SU-DHL-6 (cell line): ENCODE measurements around the gene UBA1.

Experiments
- H2AFZ ChIP-seq: fragments of 200-600 bp; sonication (generic); 2 replicates; pipeline ENCODE4 v1.6.1; 2014; ENCODE audit warnings: low read depth, mild to moderate bottlenecking, moderate library complexity, mixed read lengths, antibody characterized with exemption, low read length; ENCODE audit not compliant: severe bottlenecking
- H3F3A ChIP-seq: fragments of 200-600 bp; shearing (Covaris generic); 2 replicates; pipeline ENCODE4 v1.6.0; 2016; ENCODE audit warnings: antibody characterized with exemption, mild to moderate bottlenecking; ENCODE audit not compliant: insufficient read depth
- H3K27ac ChIP-seq: fragments of 200-600 bp; sonication (generic); 2 replicates; pipeline ENCODE4 v1.5.1; 2016; ENCODE audit warnings: low read depth, mild to moderate bottlenecking, low read length, moderate library complexity, mixed read lengths
- H3K27me3 ChIP-seq: fragments of 200-600 bp; sonication (generic), shearing (Covaris generic); 2 replicates; pipeline ENCODE4 v1.6.0; 2014; ENCODE audit warnings: mild to moderate bottlenecking, low read length
- H3K36me3 ChIP-seq: fragments of 200-600 bp; sonication (generic); 2 replicates; pipeline ENCODE4 v1.6.1; 2014; ENCODE audit warnings: mild to moderate bottlenecking, low read length, mixed read lengths
- H3K4me2 ChIP-seq: fragments of 300-600, 200-600 bp; shearing (Covaris generic), sonication (generic); 2 replicates; pipeline ENCODE4 v1.6.0; 2014; ENCODE audit warnings: low read length, low read depth, mild to moderate bottlenecking; ENCODE audit not compliant: poor library complexity, severe bottlenecking
- H3K4me3 ChIP-seq: fragments of 200-600 bp; sonication (generic); 2 replicates; pipeline ENCODE4 v1.5.1; 2014; ENCODE audit warnings: antibody characterized with exemption, low read length, mild to moderate bottlenecking, mixed read lengths; ENCODE audit not compliant: insufficient read depth, poor library complexity, severe bottlenecking
- H3K79me2 ChIP-seq: fragments of 200-600 bp; sonication (generic); 2 replicates; pipeline ENCODE4 v1.6.1; 2014; ENCODE audit warnings: mild to moderate bottlenecking, low read length, moderate library complexity; ENCODE audit not compliant: insufficient read depth
- H3K9ac ChIP-seq: fragments of 200-600 bp; sonication (generic); 2 replicates; pipeline ENCODE4 v1.7.0; 2014; ENCODE audit warnings: mild to moderate bottlenecking, low read length
- H3K9me2 ChIP-seq: fragments of 200-600 bp; sonication (generic); replicated peaks from 2 replicates; pipeline ENCODE4 v1.6.1; 2014; ENCODE audit warnings: low read length; ENCODE audit not compliant: insufficient read depth
- H3K9me3 ChIP-seq: fragments of 200-600 bp; sonication (generic); 2 replicates; pipeline ENCODE4 v1.6.1; 2014; ENCODE audit warnings: low read length, mixed read lengths; ENCODE audit not compliant: insufficient read depth
- H4K20me1 ChIP-seq: fragments of 200-600 bp; sonication (generic); 2 replicates; pipeline ENCODE4 v1.6.1; 2014; ENCODE audit warnings: low read depth, mild to moderate bottlenecking, antibody characterized with exemption, low read length, moderate library complexity, mixed read lengths
- CTCF ChIP-seq: fragments of 200-600 bp; sonication (generic); IDR thresholded peaks from one replicate; pipeline ENCODE4 v1.5.1; 2017; ENCODE audit warnings: antibody characterized with exemption, mild to moderate bottlenecking, low read length, moderate library complexity; ENCODE audit not compliant: insufficient read depth, poor library complexity, severe bottlenecking
- EZH2phosphoT487 ChIP-seq: fragments of 200-600 bp; sonication (generic), shearing (Covaris generic); conservative IDR thresholded peaks from 2 replicates; pipeline ENCODE4 v1.6.1; 2018; ENCODE audit warnings: mild to moderate bottlenecking, antibody characterized with exemption, low read length, moderate library complexity, mixed read lengths

The UBA1 gene

GRCh38 chrX:47229427-47229826 lies 35.8 kb downstream of the UBA1 start:
- peaks cover 19% of the 10 kb centered on the region for H3F3A ChIP-seq
- H3K9me2 ChIP-seq, result no peaks in the 10 kb centered on the region
- no peak overlapping the region for H2AFZ ChIP-seq
- H3K9ac ChIP-seq, result no peak overlapping the region
- H4K20me1 ChIP-seq, result no peaks in the 10 kb centered on the region
- no peaks in the 10 kb centered on the region for H3K36me3 ChIP-seq
- peaks cover 7% of the 10 kb centered on the region for H3K79me2 ChIP-seq
- H3K27me3 ChIP-seq, result no peaks in the 10 kb centered on the region
- H3K4me3 ChIP-seq, result no peak overlapping the region
- TF ChIP-seq CTCF, result no peak
- TF ChIP-seq EZH2phosphoT487, result no peak
- H3K27ac ChIP-seq, result no peak overlapping the region
- H3K9me3 ChIP-seq, result no peaks in the 10 kb centered on the region
- no peak overlapping the region for H3K4me2 ChIP-seq

GRCh38 chrX:47230136-47230868 lies 36.7 kb downstream of the UBA1 start:
- Histone ChIP-seq H3K4me3 (no peak overlapping the region), H3K4me2 (no peak overlapping the region), H4K20me1 (no peaks in the 10 kb centered on the region), H3K36me3 (no peaks in the 10 kb centered on the region), H3K27me3 (no peaks in the 10 kb centered on the region), H3K79me2 (peaks cover 15% of the 10 kb centered on the region), H3K27ac (no peak overlapping the region), H2AFZ (no peak overlapping the region), H3K9me2 (no peaks in the 10 kb centered on the region), H3K9me3 (no peaks in the 10 kb centered on the region), H3K9ac (no peak overlapping the region), H3F3A (peaks cover 19% of the 10 kb centered on the region)
- TF ChIP-seq CTCF, result no peak
- no peak for TF ChIP-seq EZH2phosphoT487

GRCh38 chrX:47231167-47231566 lies 37.5 kb downstream of the UBA1 start:
- Histone ChIP-seq H3K9me3 (no peaks in the 10 kb centered on the region), H3K9me2 (no peaks in the 10 kb centered on the region), H3K36me3 (no peaks in the 10 kb centered on the region), H3K9ac (no peak overlapping the region), H3F3A (peaks cover 19% of the 10 kb centered on the region), H4K20me1 (no peaks in the 10 kb centered on the region), H2AFZ (no peak overlapping the region), H3K27ac (no peak overlapping the region; the same call in 1 of the 2 replicates), H3K4me2 (no peak overlapping the region), H3K4me3 (no peak overlapping the region), H3K27me3 (no peaks in the 10 kb centered on the region), H3K79me2 (peaks cover 24% of the 10 kb centered on the region)
- no peak for TF ChIP-seq EZH2phosphoT487
- TF ChIP-seq CTCF, result no peak
